HepG2 (cell line): ENCODE measurements around the gene HSDL1. TPM values are rescaled to one million over a fixed set of nuclear protein-coding genes. Genes with fewer than 3 reads are reported as not detected.

Experiments
- ATF1 ChIP-seq: IDR thresholded peaks from 2 replicates; pipeline ENCODE4 v1.6.1; 2016; ENCODE audit warnings: mild to moderate bottlenecking, control low read depth
- CENPX ChIP-seq: sonication (generic); formaldehyde crosslinking; IDR thresholded peaks from 2 replicates; pipeline ENCODE4 v1.9.0; 2021; ENCODE audit warnings: mild to moderate bottlenecking, missing genetic modification reagents, moderate library complexity
- IKZF5 ChIP-seq: IDR thresholded peaks from 2 replicates; pipeline ENCODE4 v1.6.1; 2018; ENCODE audit warnings: missing genetic modification reagents, mild to moderate bottlenecking, missing compliant biosample characterization
- ISL2 ChIP-seq: sonication (generic); formaldehyde crosslinking; IDR thresholded peaks from 2 replicates; pipeline ENCODE4 v1.5.0; 2020; ENCODE audit warnings: missing genetic modification reagents
- ISX ChIP-seq: sonication (generic); formaldehyde crosslinking; conservative IDR thresholded peaks from 2 replicates; pipeline ENCODE4 v1.5.0; 2020; ENCODE audit warnings: missing genetic modification reagents
- KDM2A ChIP-seq: sonication (generic); formaldehyde crosslinking; IDR thresholded peaks from 2 replicates; pipeline ENCODE4 v1.4.0; 2020; ENCODE audit warnings: low read depth, missing genetic modification reagents, borderline replicate concordance
- KLF6 ChIP-seq: IDR thresholded peaks from 2 replicates; pipeline ENCODE4 v1.8.0; 2016; ENCODE audit warnings: missing biosample characterization, missing genetic modification reagents
- MTA1 ChIP-seq: sonication (generic); formaldehyde crosslinking; IDR thresholded peaks from 2 replicates; pipeline ENCODE4 v1.4.0; 2020; ENCODE audit warnings: missing genetic modification reagents, mild to moderate bottlenecking, borderline replicate concordance
- NR1H2 ChIP-seq: sonication (generic); formaldehyde crosslinking; IDR thresholded peaks from 2 replicates; pipeline ENCODE4 v1.8.1; 2022; ENCODE audit warnings: low read depth, missing genetic modification reagents, borderline replicate concordance
- SMAD1 ChIP-seq: sonication (generic); formaldehyde crosslinking; IDR thresholded peaks from 2 replicates; pipeline ENCODE4 v1.4.0; 2020; ENCODE audit warnings: missing genetic modification reagents, low read depth, mild to moderate bottlenecking, borderline replicate concordance
- TFAP4 ChIP-seq: sonication (generic); IDR thresholded peaks from 2 replicates; pipeline ENCODE4 v1.6.1; 2016; ENCODE audit warnings: low read depth, borderline replicate concordance
- TFDP2 ChIP-seq: sonication (generic); formaldehyde crosslinking; IDR thresholded peaks from 2 replicates; pipeline ENCODE4 v1.4.0; 2020; ENCODE audit warnings: missing genetic modification reagents
- TGIF2 ChIP-seq: IDR thresholded peaks from 2 replicates; pipeline ENCODE4 v1.6.1; 2016; ENCODE audit warnings: control low read depth, missing compliant biosample characterization
- UBTF ChIP-seq: sonication (generic); formaldehyde crosslinking; IDR thresholded peaks from 2 replicates; pipeline ENCODE4 v1.4.0; 2020; ENCODE audit warnings: mild to moderate bottlenecking, missing genetic modification reagents
- ZBTB38 ChIP-seq: sonication (generic); formaldehyde crosslinking; IDR thresholded peaks from 2 replicates; pipeline ENCODE4 v1.5.1; 2020; ENCODE audit warnings: mild to moderate bottlenecking, missing genetic modification reagents
- ZNF225 ChIP-seq: sonication (generic); formaldehyde crosslinking; IDR thresholded peaks from 2 replicates; pipeline ENCODE4 v1.4.0; 2020; ENCODE audit warnings: mild to moderate bottlenecking, missing genetic modification reagents
- ZNF230 ChIP-seq: sonication (generic); formaldehyde crosslinking; IDR thresholded peaks from 2 replicates; pipeline ENCODE4 v1.4.0; 2020; ENCODE audit warnings: mild to moderate bottlenecking, missing genetic modification reagents
- ZNF33B ChIP-seq: sonication (generic); formaldehyde crosslinking; IDR thresholded peaks from 2 replicates; pipeline ENCODE4 v1.5.1; 2020; ENCODE audit warnings: mild to moderate bottlenecking, missing genetic modification reagents
- ZNF431 ChIP-seq: sonication (generic); formaldehyde crosslinking; IDR thresholded peaks from 2 replicates; pipeline ENCODE4 v1.9.0; 2022; ENCODE audit warnings: missing genetic modification reagents, low read depth, mild to moderate bottlenecking, borderline replicate concordance
- ZNF556 ChIP-seq: sonication (generic); formaldehyde crosslinking; IDR thresholded peaks from 2 replicates; pipeline ENCODE4 v1.4.0; 2020; ENCODE audit warnings: mild to moderate bottlenecking, missing genetic modification reagents, borderline replicate concordance
- ZNF576 ChIP-seq: sonication (generic); formaldehyde crosslinking; IDR thresholded peaks from 2 replicates; pipeline ENCODE4 v1.4.0; 2020; ENCODE audit warnings: mild to moderate bottlenecking, missing genetic modification reagents
- ZNF720 ChIP-seq: sonication (generic); formaldehyde crosslinking; IDR thresholded peaks from 2 replicates; pipeline ENCODE4 v1.4.0; 2020; ENCODE audit warnings: missing genetic modification reagents
- ZNF891 ChIP-seq: sonication (generic); formaldehyde crosslinking; IDR thresholded peaks from 2 replicates; pipeline ENCODE4 v1.5.0; 2020; ENCODE audit warnings: mild to moderate bottlenecking, missing genetic modification reagents
- ZSCAN5A ChIP-seq: sonication (generic); formaldehyde crosslinking; IDR thresholded peaks from 2 replicates; pipeline ENCODE4 v1.8.0; 2022; ENCODE audit warnings: mild to moderate bottlenecking, missing genetic modification reagents, borderline replicate concordance
- polyA plus RNA-seq, 8 experiments: library from polyadenylated mRNA; depleted of rRNA in 3 of 8; stranded (reverse) in 7 of 8; unstranded in 1 of 8; fragments of >200 nt; fragmentation: Illumina TruSeq in 4 of 8; extraction: Trizol in 4 of 8; gene quantifications; 2 replicates each; pipeline versions ENCODE4 v1.2.1 to v1.2.3, GENCODE V29; 2011 to 2016; ENCODE audit warnings: low read depth in 4 of 8, missing spikeins in 1 of 8, mixed read lengths in 1 of 8; ENCODE audit not compliant: insufficient read depth in 1 of 8
- total RNA-seq, 5 experiments: library from RNA; depleted of rRNA; stranded (reverse); fragments of >200 nt; fragmentation: Illumina TruSeq; extraction: Trizol; gene quantifications; 2 replicates each; pipeline ENCODE4 v1.2.3, GENCODE V29; 2016; ENCODE audit warnings: low read depth in 1 of 5

HSDL1 gene
- total and polyA plus RNA-seq, 2 of the 13 experiments (the other 11 are each of a cell fraction or from before 2014, with no cell fraction given): 49.2 to 49.7 TPM

GRCh38 chr16:84141143-84141670, 3.8 kb downstream of the HSDL1 start (continued):
- TF ChIP-seq ISX (CRISPR knock-in tag) (no peak), CENPX (CRISPR knock-in tag) (no peak), UBTF (CRISPR knock-in tag) (0 out of 2 replicates have a peak, but pooled peaks have one; percentile 34), TFAP4 (no peak), ZNF891 (CRISPR knock-in tag) (0 out of 2 replicates have a peak, but pooled peaks have one; percentile 22), ISL2 (peak; percentile 27; the same call in 1 of the 2 replicates), ZBTB38 (peak; percentile 59), IKZF5 (no peak; the same call in 1 of the 2 replicates), SMAD1 (CRISPR knock-in tag) (no peak), ATF1 (CRISPR knock-in tag) (no peak), KLF6 (CRISPR knock-in tag) (no peak), ZSCAN5A (CRISPR knock-in tag) (no peak), ZNF720 (CRISPR knock-in tag) (no peak), NR1H2 (CRISPR knock-in tag) (no peak), KDM2A (CRISPR knock-in tag) (no peak), ZNF556 (peak; percentile 49; the same call in 1 of the 2 replicates), ZNF230 (CRISPR knock-in tag) (no peak), TFDP2 (CRISPR knock-in tag) (peak; percentile 18; the same call in 1 of the 2 replicates), ZNF225 (CRISPR knock-in tag) (no peak), ZNF431 (CRISPR knock-in tag) (no peak), ZNF33B (CRISPR knock-in tag) (0 out of 2 replicates have a peak, but pooled peaks have one; percentile 85), TGIF2 (CRISPR knock-in tag) (no peak), ZNF576 (CRISPR knock-in tag) (no peak), MTA1 (CRISPR knock-in tag) (0 out of 2 replicates have a peak, but pooled peaks have one; percentile 67)
